WTC11 (cell line): Measurements from ENCODE around the gene QRSL1. TPM values are rescaled to one million over a fixed set of nuclear protein-coding genes. Genes with fewer than 3 reads are reported as not detected.

Experiments
- ATAC-seq: fragments of 200-7000 bp; cut with Tn5 transposase; 2 replicates; pipeline ENCODE4 v1.10.0; 2021; ENCODE audit warnings: mild to moderate bottlenecking, moderate library complexity
- CTCF ChIA-PET: fragments of 300-600 bp; sonication (Branson Sonifier 250); formaldehyde crosslinking; loops from one replicate; lab custom pipeline; 2021; ENCODE audit warnings: antibody characterized with exemption; lab: Charles Lee
- POLR2A ChIA-PET: fragments of 350-600 bp; sonication (Branson Sonifier 250); formaldehyde crosslinking; loops from one replicate; lab custom pipeline; 2021; ENCODE audit warnings: antibody characterized with exemption; lab: Charles Lee
- DNase-seq: peaks from one replicate; pipeline ENCODE4 v3.0.0; 2021; ENCODE audit warnings: low spot score
- H3K27ac Mint-ChIP-seq: 2 replicates; pipeline ENCODE4 v1.8.0; 2021; ENCODE audit warnings: mixed read lengths
- H3K27me3 Mint-ChIP-seq: 2 replicates; pipeline ENCODE4 v1.8.0; 2021; ENCODE audit warnings: low read depth, mild to moderate bottlenecking, moderate library complexity, mixed read lengths
- H3K36me3 Mint-ChIP-seq: 2 replicates; pipeline ENCODE4 v1.8.0; 2021; ENCODE audit warnings: mixed read lengths
- H3K4me1 Mint-ChIP-seq: 2 replicates; pipeline ENCODE4 v1.8.0; 2022; ENCODE audit warnings: mixed read lengths
- H3K4me3 Mint-ChIP-seq: 2 replicates; pipeline ENCODE4 v1.8.0; 2021; ENCODE audit warnings: mild to moderate bottlenecking, moderate library complexity, mixed read lengths
- H3K9me3 Mint-ChIP-seq: 2 replicates; pipeline ENCODE4 v1.8.0; 2021; ENCODE audit warnings: mixed read lengths
- ELF4 ChIP-seq: sonication (generic); formaldehyde crosslinking; IDR thresholded peaks from 2 replicates; pipeline ENCODE4 v1.8.1; 2022; ENCODE audit warnings: low read depth, mild to moderate bottlenecking, moderate library complexity, missing genetic modification reagents
- GTF2I ChIP-seq: fragments of 250-450 bp; sonication (Bioruptor Pico); conservative IDR thresholded peaks from 2 replicates; pipeline ENCODE4 v1.4.0; 2021; ENCODE audit warnings: mild to moderate bottlenecking
- JAZF1 ChIP-seq: fragments of 250-450 bp; sonication (Bioruptor Pico); IDR thresholded peaks from 2 replicates; pipeline ENCODE4 v1.9.0; 2021; ENCODE audit warnings: moderate library complexity, mild to moderate bottlenecking, inconsistent platforms
- RELA ChIP-seq: sonication (generic); formaldehyde crosslinking; IDR thresholded peaks from 2 replicates; pipeline ENCODE4 v1.8.1; 2022; ENCODE audit warnings: missing genetic modification reagents, mild to moderate bottlenecking, borderline replicate concordance
- SOX15 ChIP-seq: fragments of 250-450 bp; sonication (Bioruptor Pico); IDR thresholded peaks from 2 replicates; pipeline ENCODE4 v1.9.0; 2021; ENCODE audit warnings: mild to moderate bottlenecking
- TEAD4 ChIP-seq: sonication (generic); formaldehyde crosslinking; IDR thresholded peaks from 2 replicates; pipeline ENCODE4 v1.8.0; 2022; ENCODE audit warnings: mild to moderate bottlenecking, missing genetic modification reagents
- USF2 ChIP-seq: sonication (generic); formaldehyde crosslinking; IDR thresholded peaks from 2 replicates; pipeline ENCODE4 v1.8.1; 2023; ENCODE audit warnings: mild to moderate bottlenecking, missing genetic modification reagents, moderate library complexity
- total RNA-seq: library from RNA; stranded (reverse); gene quantifications from 3 replicates; pipeline ENCODE4 v1.2.3, GENCODE V29; 2021
- TF ChIP-seq, protein P1 (sequence below): sonication (generic); formaldehyde crosslinking; IDR thresholded peaks from 2 replicates; pipeline ENCODE4 v1.8.1; 2022; ENCODE audit warnings: low read depth, missing genetic modification reagents, borderline replicate concordance
- TF ChIP-seq, protein P2 (sequence below): sonication (generic); formaldehyde crosslinking; IDR thresholded peaks from 2 replicates; pipeline ENCODE4 v1.8.0; 2023; ENCODE audit warnings: mild to moderate bottlenecking, missing genetic modification reagents

The QRSL1 gene
- total RNA-seq, 1 experiment from 2014 or later, result 17.7 TPM

GRCh38 chr6:106716966-106717365 is 87.6 kb downstream of the QRSL1 start:
- Mint-ChIP-seq H3K4me3 (no peak overlapping the region), H3K36me3 (no peaks in the 10 kb centered on the region), H3K27me3 (no peaks in the 10 kb centered on the region), H3K9me3 (no peaks in the 10 kb centered on the region), H3K27ac (no peak overlapping the region), H3K4me1 (peaks cover 38% of the 10 kb centered on the region)
- CTCF ChIA-PET, result interaction anchor here (1.1 kb wide), 1 partner anchor 281 kb away, joined by 5 read pairs; no protein-coding TSS in a partner anchor
- no peak for TF ChIP-seq JAZF1
- TF ChIP-seq RELA (CRISPR knock-in tag), result no peak
- TF ChIP-seq TEAD4 (CRISPR knock-in tag), result no peak
- TF ChIP-seq, protein P1, sequence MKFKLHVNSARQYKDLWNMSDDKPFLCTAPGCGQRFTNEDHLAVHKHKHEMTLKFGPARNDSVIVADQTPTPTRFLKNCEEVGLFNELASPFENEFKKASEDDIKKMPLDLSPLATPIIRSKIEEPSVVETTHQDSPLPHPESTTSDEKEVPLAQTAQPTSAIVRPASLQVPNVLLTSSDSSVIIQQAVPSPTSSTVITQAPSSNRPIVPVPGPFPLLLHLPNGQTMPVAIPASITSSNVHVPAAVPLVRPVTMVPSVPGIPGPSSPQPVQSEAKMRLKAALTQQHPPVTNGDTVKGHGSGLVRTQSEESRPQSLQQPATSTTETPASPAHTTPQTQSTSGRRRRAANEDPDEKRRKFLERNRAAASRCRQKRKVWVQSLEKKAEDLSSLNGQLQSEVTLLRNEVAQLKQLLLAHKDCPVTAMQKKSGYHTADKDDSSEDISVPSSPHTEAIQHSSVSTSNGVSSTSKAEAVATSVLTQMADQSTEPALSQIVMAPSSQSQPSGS, result no peak
- TF ChIP-seq, protein P2, sequence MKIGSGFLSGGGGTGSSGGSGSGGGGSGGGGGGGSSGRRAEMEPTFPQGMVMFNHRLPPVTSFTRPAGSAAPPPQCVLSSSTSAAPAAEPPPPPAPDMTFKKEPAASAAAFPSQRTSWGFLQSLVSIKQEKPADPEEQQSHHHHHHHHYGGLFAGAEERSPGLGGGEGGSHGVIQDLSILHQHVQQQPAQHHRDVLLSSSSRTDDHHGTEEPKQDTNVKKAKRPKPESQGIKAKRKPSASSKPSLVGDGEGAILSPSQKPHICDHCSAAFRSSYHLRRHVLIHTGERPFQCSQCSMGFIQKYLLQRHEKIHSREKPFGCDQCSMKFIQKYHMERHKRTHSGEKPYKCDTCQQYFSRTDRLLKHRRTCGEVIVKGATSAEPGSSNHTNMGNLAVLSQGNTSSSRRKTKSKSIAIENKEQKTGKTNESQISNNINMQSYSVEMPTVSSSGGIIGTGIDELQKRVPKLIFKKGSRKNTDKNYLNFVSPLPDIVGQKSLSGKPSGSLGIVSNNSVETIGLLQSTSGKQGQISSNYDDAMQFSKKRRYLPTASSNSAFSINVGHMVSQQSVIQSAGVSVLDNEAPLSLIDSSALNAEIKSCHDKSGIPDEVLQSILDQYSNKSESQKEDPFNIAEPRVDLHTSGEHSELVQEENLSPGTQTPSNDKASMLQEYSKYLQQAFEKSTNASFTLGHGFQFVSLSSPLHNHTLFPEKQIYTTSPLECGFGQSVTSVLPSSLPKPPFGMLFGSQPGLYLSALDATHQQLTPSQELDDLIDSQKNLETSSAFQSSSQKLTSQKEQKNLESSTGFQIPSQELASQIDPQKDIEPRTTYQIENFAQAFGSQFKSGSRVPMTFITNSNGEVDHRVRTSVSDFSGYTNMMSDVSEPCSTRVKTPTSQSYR (CRISPR knock-in tag), result no peak
- no peak for TF ChIP-seq GTF2I (CRISPR knock-in tag)
- TF ChIP-seq USF2 (CRISPR knock-in tag), result no peak
- no peak for TF ChIP-seq ELF4 (CRISPR knock-in tag)
- TF ChIP-seq SOX15 (CRISPR knock-in tag), result no peak
- DNase-seq (no peak), ATAC-seq (no peak)
- POLR2A ChIA-PET, result no interaction called here

Other genes starting within 250 kb of the QRSL1 start
- gene RTN4IP1, start 80 bp upstream of the QRSL1 start, total RNA-seq, result 16.3 to 19.2 TPM (median 17.8 TPM) in 3 replicates